ENCODE data around the gene ADAMTSL5.

- TF ChIP-seq CTCF (IDR thresholded peaks at IDR 0.05) (no peak), EP300 (IDR thresholded peaks at IDR 0.05) (no peak)
Measured at GRCh38 chr19:1472231-1473084, 40.4 kb downstream of the ADAMTSL5 start.

Measured in suprapubic skin (tissue), 3 donors.